Measurements from ENCODE around the gene FANCI. TPM values are rescaled to one million over a fixed set of nuclear protein-coding genes. Genes with fewer than 3 reads are reported as not detected.

The FANCI gene
- total RNA-seq, 2 donors from 2014 or later = 1.0 to 7.3 TPM

DNA sequence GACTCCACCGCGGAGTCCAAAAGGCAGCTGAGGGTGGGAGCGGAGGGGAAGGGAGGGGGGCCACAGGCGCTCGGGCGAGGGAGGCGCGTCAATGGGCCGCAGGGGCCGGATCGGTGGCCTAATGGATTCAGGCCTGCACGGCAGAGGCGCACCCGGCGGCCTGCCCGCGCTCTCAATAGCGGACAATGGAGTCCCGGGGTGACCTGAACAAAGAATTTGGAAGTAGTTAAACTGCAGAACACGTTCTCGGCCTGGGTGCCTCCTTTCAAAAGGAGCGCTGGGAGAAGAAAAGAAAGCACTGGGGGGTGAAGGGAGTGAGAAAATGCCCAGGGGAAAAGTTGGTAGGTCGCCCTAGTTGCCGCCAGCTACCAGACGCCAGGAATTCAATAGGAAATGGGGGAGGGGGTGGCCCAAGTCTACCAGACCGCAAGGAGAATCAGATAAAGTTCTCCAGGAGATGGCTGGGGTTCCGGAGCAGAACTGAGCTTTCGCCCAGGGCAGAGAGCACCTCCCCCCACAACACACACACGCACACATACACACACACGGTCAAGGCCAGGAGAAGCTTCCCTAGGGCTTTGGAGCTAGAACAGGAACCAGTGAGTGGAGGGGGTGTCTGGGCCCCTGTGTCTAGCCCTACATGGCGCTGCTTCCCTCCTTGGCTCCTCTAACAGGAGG lies 116.7 kb downstream of the FANCI start:
- ATAC-seq = no peak
- H3K9me3 ChIP-seq = no peaks in the 10 kb centered on the region
- no peak for TF ChIP-seq POLR2A (IDR thresholded peaks at IDR 0.05)
- TF ChIP-seq, protein P1, sequence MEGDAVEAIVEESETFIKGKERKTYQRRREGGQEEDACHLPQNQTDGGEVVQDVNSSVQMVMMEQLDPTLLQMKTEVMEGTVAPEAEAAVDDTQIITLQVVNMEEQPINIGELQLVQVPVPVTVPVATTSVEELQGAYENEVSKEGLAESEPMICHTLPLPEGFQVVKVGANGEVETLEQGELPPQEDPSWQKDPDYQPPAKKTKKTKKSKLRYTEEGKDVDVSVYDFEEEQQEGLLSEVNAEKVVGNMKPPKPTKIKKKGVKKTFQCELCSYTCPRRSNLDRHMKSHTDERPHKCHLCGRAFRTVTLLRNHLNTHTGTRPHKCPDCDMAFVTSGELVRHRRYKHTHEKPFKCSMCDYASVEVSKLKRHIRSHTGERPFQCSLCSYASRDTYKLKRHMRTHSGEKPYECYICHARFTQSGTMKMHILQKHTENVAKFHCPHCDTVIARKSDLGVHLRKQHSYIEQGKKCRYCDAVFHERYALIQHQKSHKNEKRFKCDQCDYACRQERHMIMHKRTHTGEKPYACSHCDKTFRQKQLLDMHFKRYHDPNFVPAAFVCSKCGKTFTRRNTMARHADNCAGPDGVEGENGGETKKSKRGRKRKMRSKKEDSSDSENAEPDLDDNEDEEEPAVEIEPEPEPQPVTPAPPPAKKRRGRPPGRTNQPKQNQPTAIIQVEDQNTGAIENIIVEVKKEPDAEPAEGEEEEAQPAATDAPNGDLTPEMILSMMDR (IDR thresholded peaks at IDR 0.05) = no peak
- no peak overlapping the region for H3K4me3 ChIP-seq
- intact Hi-C loops (cut with DNase I) = loop anchor here (5.0 to 10.0 kb wide), 2 partner anchors 57 to 194 kb away; no protein-coding TSS in a partner anchor
- H3K27ac ChIP-seq = no peak overlapping the region
- DNase-seq = no peak
- H3K36me3 ChIP-seq (replicated peaks in 1 of 2; ENCODE audit: insufficient read depth in 1 of 2, low read depth in 2 of 2) = no peaks in the 10 kb centered on the region
- WGBS, 2 donors = 10 to 13% methylated on average over 19 to 31 of the region's 31 CpGs
- H3K27me3 ChIP-seq = peaks cover 0 to 36% of the 10 kb centered on the region in 2 donors
- H3K4me1 ChIP-seq = peaks cover 36% of the 10 kb centered on the region

- H3K4me1 ChIP-seq = peaks cover 36% of the 10 kb centered on the region
- no peaks in the 10 kb centered on the region for H3K9me3 ChIP-seq
- ATAC-seq (peak; percentile 58), DNase-seq (peak; percentile 71 to 79 (median 74))
- no peak overlapping the region for H3K4me3 ChIP-seq
- H3K27me3 ChIP-seq = peaks cover 0 to 47% of the 10 kb centered on the region in 2 donors
- no peaks in the 10 kb centered on the region for H3K36me3 ChIP-seq (replicated peaks in 1 of 2; ENCODE audit: insufficient read depth in 1 of 2, low read depth in 2 of 2)
- intact Hi-C loops (cut with DNase I) = loop anchor here (5.0 to 10.0 kb wide), 2 partner anchors 56 to 193 kb away; no protein-coding TSS in a partner anchor
- TF ChIP-seq, protein P1 (IDR thresholded peaks at IDR 0.05) = no peak
- no peak for TF ChIP-seq POLR2A (IDR thresholded peaks at IDR 0.05)
- WGBS, 2 donors = 5 to 8% methylated on average over 12 to 40 of the region's 41 CpGs
- H3K27ac ChIP-seq = no peak overlapping the region
Observed at GRCh38 chr15:89361451-89362202, 117.8 kb downstream of the FANCI start.

DNA sequence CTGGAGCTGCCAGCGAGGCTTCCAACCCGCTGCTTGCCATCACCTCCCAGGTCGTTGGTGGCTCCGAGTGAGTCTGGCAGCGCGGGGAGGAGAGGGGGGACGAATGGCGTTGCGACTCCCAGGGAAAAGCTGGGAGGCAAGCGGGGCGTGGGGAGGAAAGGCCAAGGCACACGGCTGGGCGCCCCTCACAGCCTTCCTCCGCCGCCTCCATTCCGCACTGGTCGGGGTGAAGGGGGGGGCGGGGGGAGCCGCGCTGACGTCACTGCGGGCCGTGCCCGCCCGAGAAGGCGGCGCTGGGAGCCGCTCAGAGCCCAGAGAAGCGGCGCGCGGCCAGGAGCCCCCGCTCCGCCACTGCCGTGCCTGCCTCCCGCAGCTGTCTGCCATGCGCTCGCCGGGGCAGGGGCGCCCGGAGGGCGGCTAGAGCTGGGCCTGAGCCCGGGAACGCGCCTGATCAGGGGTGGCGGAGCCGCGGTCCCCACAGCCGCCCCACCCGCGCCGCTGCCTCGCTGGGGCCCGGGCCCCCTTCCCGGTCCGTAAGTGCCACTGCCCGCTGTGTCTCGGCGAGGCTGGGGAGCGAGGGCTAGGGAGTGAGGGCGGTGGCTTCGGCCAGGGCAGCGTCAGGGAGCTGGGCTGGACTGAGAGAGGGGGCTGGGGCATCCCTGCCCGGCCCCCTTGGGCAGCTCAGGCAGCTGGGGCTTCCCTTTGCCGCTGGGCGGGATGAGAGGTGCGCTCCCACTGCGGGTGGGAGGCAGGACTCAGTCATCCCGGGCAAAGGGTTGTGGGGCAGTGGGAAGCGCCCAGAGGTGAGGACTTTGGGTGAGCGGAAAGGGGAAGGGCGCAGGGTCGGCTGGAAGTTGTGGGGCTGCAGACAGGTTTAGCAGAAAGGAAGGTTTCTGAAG lies 118.7 kb downstream of the FANCI start:
- 2 to 5% methylated on average over 9 to 72 of the region's 73 CpGs for WGBS, 2 donors
- Histone ChIP-seq H3K4me1 (peaks cover 33% of the 10 kb centered on the region), H3K36me3 (replicated peaks in 1 of 2; ENCODE audit: insufficient read depth in 1 of 2, low read depth in 2 of 2) (no peaks in the 10 kb centered on the region), H3K27me3 (peaks cover 0 to 56% of the 10 kb centered on the region in 2 donors), H3K27ac (no peak overlapping the region), H3K4me3 (no peak overlapping the region), H3K9me3 (no peaks in the 10 kb centered on the region)
- ATAC-seq (no peak), DNase-seq (no peak)
- no peak for TF ChIP-seq POLR2A (IDR thresholded peaks at IDR 0.05)
- TF ChIP-seq, protein P1 (IDR thresholded peaks at IDR 0.05) = no peak
- intact Hi-C loops (cut with DNase I) = loop anchor here (5.0 to 10.0 kb wide), 2 partner anchors 55 to 192 kb away; no protein-coding TSS in a partner anchor

DNA sequence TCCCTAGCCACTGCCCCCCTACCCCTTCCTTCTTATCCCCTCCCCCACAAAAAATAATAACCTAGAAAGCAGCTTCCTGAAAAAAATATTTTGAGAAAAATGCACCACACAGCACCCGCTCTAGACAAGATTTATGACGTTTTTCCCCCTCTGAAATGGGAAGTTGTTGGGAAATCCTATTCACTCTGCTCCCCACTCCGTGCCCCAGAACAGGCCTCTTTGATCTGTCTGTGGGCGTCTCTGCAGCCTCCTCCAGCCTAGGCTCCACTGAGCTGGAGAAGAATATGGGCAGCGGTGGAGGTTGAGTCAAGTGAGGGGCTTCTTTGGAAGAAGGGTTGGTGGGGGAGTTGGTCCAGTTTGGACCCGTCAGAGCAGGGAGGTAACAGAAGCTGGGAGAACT lies 119.4 kb downstream of the FANCI start:
- no peak for ATAC-seq
- Histone ChIP-seq H3K36me3 (replicated peaks in 1 of 2; ENCODE audit: insufficient read depth in 1 of 2, low read depth in 2 of 2) (no peaks in the 10 kb centered on the region), H3K4me3 (no peak overlapping the region), H3K27me3 (peaks cover 0 to 62% of the 10 kb centered on the region in 2 donors), H3K4me1 (peaks cover 38% of the 10 kb centered on the region), H3K9me3 (no peaks in the 10 kb centered on the region), H3K27ac (no peak overlapping the region)
- intact Hi-C loops (cut with DNase I) = loop anchor here (5.0 to 10.0 kb wide), 2 partner anchors 54 to 192 kb away; no protein-coding TSS in a partner anchor
- no peak for TF ChIP-seq POLR2A (IDR thresholded peaks at IDR 0.05)
- TF ChIP-seq, protein P1 (IDR thresholded peaks at IDR 0.05) = no peak
- WGBS, 2 donors = 19 to 31% methylated on average over 6 of the region's 6 CpGs
- DNase-seq = no peak

Measured in body of pancreas (tissue), 4 donors.